Tibial artery (tissue), 4 donors: ENCODE results near the gene ANTXRL.
A peak's percentile ranks its signal among the peaks of the same experiment; 100 is the strongest.
"Not testable (repeated sequence)": the region's sequence is repeated elsewhere in the genome, so short reads cannot be mapped to it uniquely, and the experiment has no call there.

Source experiments
- DNase-seq, 2 donors: peaks; one replicate each; pipeline ENCODE4 v3.0.0-alpha.2; 2019
- H3K27ac ChIP-seq, 2 donors: fragments of 200-600 bp; sonication (generic) in 1 of 2; 1 replicate in 1 of 2; 2 replicates in 1 of 2; pipeline ENCODE4 v1.5.1; 2018 to 2019; ENCODE audit warnings: mild to moderate bottlenecking in 1 of 2
- H3K27me3 ChIP-seq, 2 donors: fragments of 200-600 bp; sonication (generic) in 1 of 2; one replicate each; pipeline versions ENCODE4 v1.5.1 to v1.6.0; 2016 to 2019
- H3K36me3 ChIP-seq, 3 donors: fragments of 200-600 bp; sonication (generic) in 2 of 3; one replicate each; pipeline ENCODE4 v1.5.1; 2016 to 2019; ENCODE audit warnings: mild to moderate bottlenecking in 2 of 3
- H3K4me1 ChIP-seq, 4 donors: fragments of 200-600 bp; sonication (generic) in 2 of 4; 1 replicate in 3 of 4; 2 replicates in 1 of 4; pipeline ENCODE4 v1.5.1; 2016 to 2019
- H3K4me3 ChIP-seq, 2 donors: fragments of 200-600 bp; sonication (generic) in 1 of 2; 1 replicate in 1 of 2; 2 replicates in 1 of 2; pipeline ENCODE4 v1.5.1; 2018 to 2019; ENCODE audit warnings: mild to moderate bottlenecking in 2 of 2
- H3K9me3 ChIP-seq, 3 donors: fragments of 200-600 bp; sonication (generic) in 1 of 3; one replicate each; pipeline ENCODE4 v1.5.1; 2016 to 2019
- intact Hi-C: fragments of 100-400 bp; cut with DNase I; formaldehyde crosslinking; loops from one replicate; pipeline ENCODE4 v1.15.0; 2023; ENCODE audit warnings: low total_unique reads
- TF ChIP-seq, protein P1 (sequence below), 2 experiments: fragments of 200-600 bp in 1 of 2; fragments of 450-650 bp in 1 of 2; IDR thresholded peaks; one replicate each; pipeline ENCODE4 v1.5.1; 2017 to 2019; ENCODE audit warnings: antibody characterized with exemption in 2 of 2, mild to moderate bottlenecking in 1 of 2, moderate library complexity in 1 of 2

ANTXRL gene

DNA sequence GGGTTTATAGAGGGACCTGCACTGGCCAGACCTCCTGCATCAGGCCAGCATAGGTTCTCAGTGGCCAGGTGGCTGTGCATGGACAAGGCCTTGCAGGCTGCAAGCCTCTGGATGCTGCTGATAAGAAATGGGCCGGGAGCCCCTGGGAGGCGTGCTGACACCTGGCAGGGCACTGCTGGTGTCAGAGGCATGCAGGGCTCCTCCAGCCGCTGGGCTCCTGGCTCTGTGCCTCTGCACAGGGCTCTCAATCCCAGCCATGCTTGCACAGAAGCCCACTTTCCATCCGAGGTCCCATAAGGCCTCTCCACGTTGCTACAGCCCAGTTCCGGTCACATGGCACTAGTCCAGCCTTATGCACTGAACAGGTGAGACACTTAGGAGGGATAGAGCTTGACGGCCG is 27.3 kb downstream of the ANTXRL start:
- Histone ChIP-seq H3K27me3 (no peaks in the 10 kb centered on the region), H3K4me3 (no peak overlapping the region), H3K36me3 (no peaks in the 10 kb centered on the region), H3K4me1 (no peaks in the 10 kb centered on the region), H3K27ac (no peak overlapping the region), H3K9me3 (no peaks in the 10 kb centered on the region)
- intact Hi-C loops = no loop called here
- peak in 1 of 2 donors; percentile 56 for DNase-seq
- TF ChIP-seq, protein P1, sequence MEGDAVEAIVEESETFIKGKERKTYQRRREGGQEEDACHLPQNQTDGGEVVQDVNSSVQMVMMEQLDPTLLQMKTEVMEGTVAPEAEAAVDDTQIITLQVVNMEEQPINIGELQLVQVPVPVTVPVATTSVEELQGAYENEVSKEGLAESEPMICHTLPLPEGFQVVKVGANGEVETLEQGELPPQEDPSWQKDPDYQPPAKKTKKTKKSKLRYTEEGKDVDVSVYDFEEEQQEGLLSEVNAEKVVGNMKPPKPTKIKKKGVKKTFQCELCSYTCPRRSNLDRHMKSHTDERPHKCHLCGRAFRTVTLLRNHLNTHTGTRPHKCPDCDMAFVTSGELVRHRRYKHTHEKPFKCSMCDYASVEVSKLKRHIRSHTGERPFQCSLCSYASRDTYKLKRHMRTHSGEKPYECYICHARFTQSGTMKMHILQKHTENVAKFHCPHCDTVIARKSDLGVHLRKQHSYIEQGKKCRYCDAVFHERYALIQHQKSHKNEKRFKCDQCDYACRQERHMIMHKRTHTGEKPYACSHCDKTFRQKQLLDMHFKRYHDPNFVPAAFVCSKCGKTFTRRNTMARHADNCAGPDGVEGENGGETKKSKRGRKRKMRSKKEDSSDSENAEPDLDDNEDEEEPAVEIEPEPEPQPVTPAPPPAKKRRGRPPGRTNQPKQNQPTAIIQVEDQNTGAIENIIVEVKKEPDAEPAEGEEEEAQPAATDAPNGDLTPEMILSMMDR (IDR thresholded peaks at IDR 0.05) = no peak

DNA sequence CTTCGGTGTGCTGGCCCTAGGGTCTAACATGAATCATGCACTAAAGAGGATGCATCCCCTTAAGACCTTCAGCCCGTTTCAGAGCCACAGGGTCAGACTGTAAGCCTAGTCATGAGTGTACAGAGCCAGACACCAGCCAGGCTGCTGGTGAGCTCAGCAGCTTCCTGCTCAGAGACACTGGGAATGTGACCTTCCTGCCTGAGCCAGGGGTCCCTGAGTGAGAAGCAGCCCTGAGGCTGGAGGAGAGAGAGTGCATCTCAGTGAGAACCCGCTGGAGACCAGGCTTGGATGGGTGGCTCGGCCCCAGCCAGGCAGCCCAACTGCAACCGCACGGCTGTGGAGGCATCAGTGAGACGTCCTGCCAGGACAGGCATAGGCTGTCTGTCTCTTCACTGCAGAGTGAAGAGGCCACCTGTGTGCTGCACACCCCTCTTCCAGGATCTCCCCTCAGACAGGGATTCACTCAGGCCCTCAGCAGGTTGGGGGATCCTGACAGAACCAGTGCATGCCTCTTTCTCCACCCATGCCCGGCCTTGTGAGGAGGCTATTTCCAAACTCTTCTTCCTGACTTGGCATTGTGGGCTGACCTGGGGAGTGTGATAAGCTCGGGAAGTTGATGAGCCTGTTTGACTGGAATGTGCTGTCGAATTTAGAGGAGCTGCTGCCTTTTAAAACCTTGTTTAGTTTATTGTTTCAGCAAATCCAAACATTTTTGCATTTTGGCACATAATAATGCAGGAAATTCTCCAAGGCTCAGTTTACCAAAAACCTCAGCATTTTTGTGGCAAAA is 28.5 kb downstream of the ANTXRL start:
- intact Hi-C loops, H3K27ac ChIP-seq, H3K4me3 ChIP-seq, H3K27me3 ChIP-seq, H3K36me3 ChIP-seq, H3K4me1 ChIP-seq, H3K9me3 ChIP-seq: not testable (repeated sequence)
- peak in 1 of 2 donors; percentile 24 for DNase-seq

DNA sequence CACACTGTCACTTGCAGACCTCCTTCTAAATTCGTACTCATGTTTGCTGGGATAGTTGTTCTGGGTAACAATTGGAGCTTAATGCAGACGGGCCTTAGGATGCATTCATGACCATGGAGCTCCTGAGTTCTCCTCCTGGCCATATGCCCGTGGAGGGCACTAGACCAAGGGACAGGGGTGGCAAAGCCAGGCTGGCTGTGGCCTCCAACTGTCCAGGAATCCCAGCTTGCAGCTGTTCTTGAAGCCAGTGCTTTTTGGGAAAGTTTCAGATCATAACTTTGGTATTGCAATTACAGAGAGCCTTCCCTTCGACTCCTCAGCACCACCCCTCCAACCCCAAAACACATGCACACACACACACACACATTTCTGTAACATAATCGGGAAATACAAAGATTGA is 30.6 kb downstream of the ANTXRL start:
- TF ChIP-seq, protein P1 (IDR thresholded peaks at IDR 0.05) = no peak
- Histone ChIP-seq H3K4me1 (no peaks in the 10 kb centered on the region), H3K4me3 (no peak overlapping the region), H3K36me3 (no peaks in the 10 kb centered on the region), H3K27ac (no peak overlapping the region), H3K9me3 (no peaks in the 10 kb centered on the region), H3K27me3 (no peaks in the 10 kb centered on the region)
- intact Hi-C loops = no loop called here
- peak in 1 of 2 donors; percentile 28 for DNase-seq

DNA sequence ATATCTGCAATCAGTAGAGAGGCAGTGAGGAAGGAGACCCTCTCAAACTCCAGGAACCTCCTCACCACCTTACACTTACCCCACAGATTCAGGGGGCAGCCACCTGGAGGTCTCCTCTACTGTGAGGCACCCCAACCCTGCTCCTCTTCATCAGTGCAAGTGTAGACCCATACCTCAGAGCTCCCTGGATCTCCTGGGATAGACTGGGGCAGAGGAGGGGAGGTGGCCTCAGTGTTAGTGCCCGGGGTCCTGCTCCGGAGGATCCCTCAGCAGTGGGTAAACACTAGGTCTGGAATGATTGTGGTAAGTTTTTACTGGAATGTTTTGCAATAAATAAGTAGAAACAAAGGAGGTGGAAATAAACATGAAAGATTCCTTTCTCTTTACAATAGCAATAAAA is 31.1 kb downstream of the ANTXRL start:
- H3K9me3 ChIP-seq = no peaks in the 10 kb centered on the region
- H3K36me3 ChIP-seq = no peaks in the 10 kb centered on the region
- intact Hi-C loops = no loop called here
- TF ChIP-seq, protein P1 (IDR thresholded peaks at IDR 0.05) = no peak
- H3K27ac ChIP-seq = no peak overlapping the region
- no peak for DNase-seq
- no peak overlapping the region for H3K4me3 ChIP-seq
- no peaks in the 10 kb centered on the region for H3K27me3 ChIP-seq
- no peaks in the 10 kb centered on the region for H3K4me1 ChIP-seq

DNA sequence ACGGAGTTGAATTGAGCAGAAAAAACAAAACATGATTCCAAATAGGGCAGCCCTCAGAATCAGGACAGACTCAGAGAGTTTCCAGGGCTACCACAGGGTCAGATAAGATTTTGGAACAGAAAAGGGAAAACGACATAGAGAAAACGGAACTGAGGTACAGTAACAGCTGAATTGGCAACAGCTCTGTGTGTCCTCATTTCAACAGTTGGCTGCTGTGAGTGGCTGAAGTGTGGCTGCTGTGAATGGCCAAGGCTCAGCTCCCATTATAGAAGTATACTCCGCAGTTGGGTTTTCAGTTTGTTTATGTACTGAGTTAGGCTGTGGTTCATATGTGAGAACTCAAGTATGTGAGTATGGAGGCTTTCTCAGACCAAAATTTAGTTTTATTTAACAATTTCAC is 32.0 kb downstream of the ANTXRL start:
- Histone ChIP-seq H3K4me1 (no peaks in the 10 kb centered on the region), H3K9me3 (no peaks in the 10 kb centered on the region), H3K36me3 (no peaks in the 10 kb centered on the region), H3K27ac (no peak overlapping the region), H3K4me3 (no peak overlapping the region), H3K27me3 (no peaks in the 10 kb centered on the region)
- no peak for DNase-seq
- intact Hi-C loops = no loop called here
- TF ChIP-seq, protein P1 (IDR thresholded peaks at IDR 0.05) = no peak

DNA sequence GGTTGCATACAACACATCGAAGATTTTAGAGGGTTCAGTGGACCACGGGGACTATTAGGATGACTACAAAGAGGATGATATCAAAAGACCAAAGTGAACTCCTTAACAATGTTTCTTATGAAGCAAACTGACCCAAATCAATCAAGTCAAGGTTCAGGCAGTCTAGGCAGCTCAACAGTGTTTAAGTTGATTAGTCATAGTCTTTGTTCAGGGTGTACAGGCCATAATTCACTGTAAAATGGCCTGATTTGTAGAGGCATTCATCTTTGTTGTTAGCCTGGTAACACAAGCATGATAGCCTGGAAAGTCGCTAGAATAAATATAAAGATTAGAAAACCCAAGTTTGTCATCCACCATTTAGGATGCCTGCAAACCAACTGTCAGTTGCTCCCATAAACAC is 32.6 kb downstream of the ANTXRL start:
- no peaks in the 10 kb centered on the region for H3K36me3 ChIP-seq
- H3K27me3 ChIP-seq = no peaks in the 10 kb centered on the region
- TF ChIP-seq, protein P1 (IDR thresholded peaks at IDR 0.05) = no peak
- DNase-seq = no peak
- H3K27ac ChIP-seq = no peak overlapping the region
- no peaks in the 10 kb centered on the region for H3K9me3 ChIP-seq
- intact Hi-C loops = no loop called here
- no peaks in the 10 kb centered on the region for H3K4me1 ChIP-seq
- H3K4me3 ChIP-seq = no peak overlapping the region
